Measurements from ENCODE around the gene THAP12. TPM values are rescaled to one million over a fixed set of nuclear protein-coding genes. Genes with fewer than 3 reads are reported as not detected.

THAP12 gene
- total RNA-seq, 2 experiments from 2014 or later = 50.3 TPM

GRCh38 chr11:76317296-76317695 is 63.6 kb downstream of the THAP12 start:
- no peaks in the 10 kb centered on the region for H3K4me1 Mint-ChIP-seq (ENCODE audit: low read depth)
- DNase-seq = no peak
- no peak for ATAC-seq
- intact Hi-C loops (cut with micrococcal nuclease) = loop anchor here (10.0 kb wide), 1 partner anchor 432 kb away; no protein-coding TSS in a partner anchor
- no peak overlapping the region for H3K27ac Mint-ChIP-seq
- H3K9me3 Mint-ChIP-seq = no peaks in the 10 kb centered on the region
- no peaks in the 10 kb centered on the region for H3K36me3 Mint-ChIP-seq (ENCODE audit: low read depth)
- POLR2A ChIA-PET = interaction anchor here (0.8 to 1.3 kb wide), 2 partner anchors 109 to 110 kb away, joined by 3 read pairs; no protein-coding TSS in a partner anchor
- H3K27me3 Mint-ChIP-seq = peaks cover 23% of the 10 kb centered on the region
- no peak for TF ChIP-seq CTCF (IDR thresholded peaks at IDR 0.05)
- no peak overlapping the region for H3K4me3 Mint-ChIP-seq
- CTCF ChIA-PET = interaction anchor here (1.1 to 8.2 kb wide), 7 partner anchors 60 to 428 kb away, joined by 3 to 214 read pairs (median 3); no protein-coding TSS in a partner anchor

GRCh38 chr11:76316726-76317125 is 64.2 kb downstream of the THAP12 start:
- no peaks in the 10 kb centered on the region for H3K9me3 Mint-ChIP-seq
- TF ChIP-seq CTCF (IDR thresholded peaks at IDR 0.05) = no peak
- no peak for DNase-seq
- no peak overlapping the region for H3K4me3 Mint-ChIP-seq
- no peak overlapping the region for H3K27ac Mint-ChIP-seq
- H3K4me1 Mint-ChIP-seq (ENCODE audit: low read depth) = no peaks in the 10 kb centered on the region
- CTCF ChIA-PET = interaction anchor here (1.3 to 8.2 kb wide), 2 partner anchors 108 to 164 kb away, joined by 5 to 214 read pairs; no protein-coding TSS in a partner anchor
- H3K27me3 Mint-ChIP-seq = peaks cover 21% of the 10 kb centered on the region
- intact Hi-C loops (cut with micrococcal nuclease) = loop anchor here (10.0 kb wide), 1 partner anchor 432 kb away; no protein-coding TSS in a partner anchor
- ATAC-seq = no peak
- H3K36me3 Mint-ChIP-seq (ENCODE audit: low read depth) = no peaks in the 10 kb centered on the region
- POLR2A ChIA-PET = interaction anchor here (0.8 kb wide), 1 partner anchor 108 kb away, joined by 3 read pairs; no protein-coding TSS in a partner anchor

GRCh38 chr11:76315182-76315853 is 65.6 kb downstream of the THAP12 start:
- Mint-ChIP-seq H3K36me3 (ENCODE audit: low read depth) (no peaks in the 10 kb centered on the region), H3K27me3 (peaks cover 9% of the 10 kb centered on the region), H3K27ac (no peak overlapping the region), H3K9me3 (no peaks in the 10 kb centered on the region), H3K4me1 (ENCODE audit: low read depth) (no peaks in the 10 kb centered on the region), H3K4me3 (no peak overlapping the region)
- no peak for ATAC-seq
- intact Hi-C loops (cut with micrococcal nuclease) = loop anchor here (10.0 kb wide), 1 partner anchor 431 kb away; no protein-coding TSS in a partner anchor
- no peak for DNase-seq
- ChIA-PET CTCF (interaction anchor here (1.5 to 11.6 kb wide), 2 partner anchors 106 to 419 kb away, joined by 3 to 88 read pairs; no protein-coding TSS in a partner anchor), POLR2A (no interaction called here)
- TF ChIP-seq CTCF (IDR thresholded peaks at IDR 0.05) = no peak

GRCh38 chr11:76314741-76315090 is 66.2 kb downstream of the THAP12 start:
- ChIA-PET CTCF (interaction anchor here (1.5 to 11.6 kb wide), 2 partner anchors 105 to 418 kb away, joined by 3 to 88 read pairs; no protein-coding TSS in a partner anchor), POLR2A (no interaction called here)
- peaks cover 4% of the 10 kb centered on the region for H3K27me3 Mint-ChIP-seq
- no peak overlapping the region for H3K4me3 Mint-ChIP-seq
- no peaks in the 10 kb centered on the region for H3K4me1 Mint-ChIP-seq (ENCODE audit: low read depth)
- DNase-seq (no peak), ATAC-seq (no peak)
- intact Hi-C loops (cut with micrococcal nuclease) = loop anchor here (10.0 kb wide), 1 partner anchor 430 kb away; no protein-coding TSS in a partner anchor
- H3K9me3 Mint-ChIP-seq = no peaks in the 10 kb centered on the region
- no peak overlapping the region for H3K27ac Mint-ChIP-seq
- no peaks in the 10 kb centered on the region for H3K36me3 Mint-ChIP-seq (ENCODE audit: low read depth)
- TF ChIP-seq CTCF (IDR thresholded peaks at IDR 0.05) = no peak
